AG04449 (cell line): Measurements from ENCODE around the gene ADIPOQ.
"Not testable (repeated sequence)": the region's sequence is repeated elsewhere in the genome, so short reads cannot be mapped to it uniquely, and the experiment has no call there.

ENCODE experiments used
- CTCF ChIA-PET: fragments of 350-600 bp; formaldehyde crosslinking; extraction: SDS; loops from one replicate; lab custom pipeline; 2021; ENCODE audit warnings: antibody characterized with exemption; lab: Yijun Ruan, JAX
- POLR2A ChIA-PET: fragments of 400-600, 350-600 bp; formaldehyde crosslinking; extraction: SDS; loops from one replicate; lab custom pipeline; 2020; ENCODE audit warnings: antibody characterized with exemption, inconsistent platforms; lab: Yijun Ruan, JAX
- DNase-seq: peaks from one replicate; pipeline ENCODE4 v3.0.0-alpha.2; 2010; ENCODE audit warnings: low read depth, low spot score
- H3K4me3 ChIP-seq: 2 replicates; pipeline ENCODE4 v1.5.1; 2011; ENCODE audit warnings: low read depth, mild to moderate bottlenecking, control low read depth, low read length
- TF ChIP-seq, protein P1 (sequence below): IDR thresholded peaks from one replicate; pipeline ENCODE4 v1.5.1; 2011; ENCODE audit warnings: mild to moderate bottlenecking, moderate library complexity, low read length, control low read depth, inconsistent platforms; ENCODE audit not compliant: insufficient read depth; ENCODE audit errors: missing control alignments

ADIPOQ gene

DNA sequence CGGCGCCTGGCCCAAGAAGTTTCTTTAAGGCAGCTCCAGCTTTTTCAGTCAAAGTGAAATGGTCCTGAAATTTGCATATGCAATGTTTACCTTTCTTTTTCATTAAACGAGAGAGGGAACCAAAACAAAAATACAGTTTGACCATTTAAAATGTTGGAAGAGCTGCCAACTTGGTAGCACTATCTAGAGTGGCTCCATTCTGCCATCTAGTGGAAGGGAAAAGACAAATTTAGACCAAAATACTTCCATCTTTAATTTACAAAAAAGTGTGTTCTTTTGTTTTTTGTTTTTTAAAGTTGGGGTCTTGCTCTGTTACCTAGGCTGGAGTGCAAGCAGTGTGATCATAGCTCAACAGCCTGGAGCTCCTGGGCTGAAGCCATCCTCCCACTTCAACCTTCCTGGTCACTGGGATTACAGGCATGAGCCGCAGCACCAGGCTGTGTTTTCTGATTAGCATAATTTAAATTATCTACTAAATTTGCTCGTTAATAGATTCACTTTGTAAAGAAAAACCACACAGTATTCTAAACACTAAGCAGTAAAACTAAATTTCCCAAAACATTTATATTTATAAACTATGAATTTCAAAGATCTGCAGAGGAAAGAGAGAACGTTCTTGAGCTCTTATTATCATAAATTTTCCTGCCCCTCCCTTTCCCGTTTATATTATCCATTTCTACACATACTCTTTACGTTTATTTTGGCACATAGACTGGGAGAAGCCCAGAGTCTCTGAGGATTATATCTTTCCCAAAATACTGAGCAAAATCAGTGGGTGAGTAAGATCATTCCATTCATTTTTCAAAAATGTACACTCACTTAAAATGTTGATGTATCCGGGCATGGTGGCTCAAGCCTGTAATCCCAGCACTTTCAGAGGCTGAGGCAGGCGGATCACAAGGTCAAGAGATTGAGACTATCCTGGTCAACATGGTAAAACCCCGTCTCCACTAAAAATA is 20.8 kb upstream of the ADIPOQ start:
- TF ChIP-seq, protein P1, sequence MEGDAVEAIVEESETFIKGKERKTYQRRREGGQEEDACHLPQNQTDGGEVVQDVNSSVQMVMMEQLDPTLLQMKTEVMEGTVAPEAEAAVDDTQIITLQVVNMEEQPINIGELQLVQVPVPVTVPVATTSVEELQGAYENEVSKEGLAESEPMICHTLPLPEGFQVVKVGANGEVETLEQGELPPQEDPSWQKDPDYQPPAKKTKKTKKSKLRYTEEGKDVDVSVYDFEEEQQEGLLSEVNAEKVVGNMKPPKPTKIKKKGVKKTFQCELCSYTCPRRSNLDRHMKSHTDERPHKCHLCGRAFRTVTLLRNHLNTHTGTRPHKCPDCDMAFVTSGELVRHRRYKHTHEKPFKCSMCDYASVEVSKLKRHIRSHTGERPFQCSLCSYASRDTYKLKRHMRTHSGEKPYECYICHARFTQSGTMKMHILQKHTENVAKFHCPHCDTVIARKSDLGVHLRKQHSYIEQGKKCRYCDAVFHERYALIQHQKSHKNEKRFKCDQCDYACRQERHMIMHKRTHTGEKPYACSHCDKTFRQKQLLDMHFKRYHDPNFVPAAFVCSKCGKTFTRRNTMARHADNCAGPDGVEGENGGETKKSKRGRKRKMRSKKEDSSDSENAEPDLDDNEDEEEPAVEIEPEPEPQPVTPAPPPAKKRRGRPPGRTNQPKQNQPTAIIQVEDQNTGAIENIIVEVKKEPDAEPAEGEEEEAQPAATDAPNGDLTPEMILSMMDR, result peak; percentile 35
- DNase-seq, result peak; percentile 72
- ChIA-PET CTCF (interaction anchor here (0.7 to 6.7 kb wide), 44 partner anchors 9 to 897 kb away, joined by 3 to 140 read pairs (median 4); partner anchors contain the start of genes AHSG, DNAJB11, EIF4A2 and RFC4), POLR2A (interaction anchor here (0.7 to 4.2 kb wide), 4 partner anchors 15 to 383 kb away, joined by 3 to 20 read pairs (median 7); partner anchors contain the start of genes EIF4A2 and RFC4)
- peak overlapping the region; percentile 48 for H3K4me3 ChIP-seq

DNA sequence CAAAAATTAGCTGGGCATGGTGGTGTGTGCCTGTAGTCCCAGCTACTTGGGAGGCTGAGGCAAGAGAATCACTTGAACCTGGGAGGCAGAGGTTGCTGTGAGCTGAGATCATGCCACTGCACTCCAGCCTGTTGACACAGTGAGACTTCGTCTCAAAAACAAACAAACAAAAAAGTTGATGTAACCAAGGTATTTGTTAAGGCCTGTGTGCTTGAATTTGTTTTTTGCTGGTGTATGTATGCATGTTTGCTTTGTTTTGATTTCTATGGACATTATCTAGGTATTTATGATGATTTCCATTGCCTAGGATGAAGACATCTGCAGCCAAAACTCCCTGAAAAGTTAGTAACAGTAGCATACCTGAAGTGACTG is 20.1 kb upstream of the ADIPOQ start:
- ChIA-PET CTCF (interaction anchor here (0.8 to 6.7 kb wide), 26 partner anchors 10 to 879 kb away, joined by 3 to 140 read pairs (median 5); partner anchors contain the start of genes AHSG, EIF4A2, RFC4 and ST6GAL1), POLR2A (interaction anchor here (1.7 to 4.2 kb wide), 2 partner anchors 38 to 205 kb away, joined by 11 to 20 read pairs; partner anchors contain the start of gene EIF4A2)

DNA sequence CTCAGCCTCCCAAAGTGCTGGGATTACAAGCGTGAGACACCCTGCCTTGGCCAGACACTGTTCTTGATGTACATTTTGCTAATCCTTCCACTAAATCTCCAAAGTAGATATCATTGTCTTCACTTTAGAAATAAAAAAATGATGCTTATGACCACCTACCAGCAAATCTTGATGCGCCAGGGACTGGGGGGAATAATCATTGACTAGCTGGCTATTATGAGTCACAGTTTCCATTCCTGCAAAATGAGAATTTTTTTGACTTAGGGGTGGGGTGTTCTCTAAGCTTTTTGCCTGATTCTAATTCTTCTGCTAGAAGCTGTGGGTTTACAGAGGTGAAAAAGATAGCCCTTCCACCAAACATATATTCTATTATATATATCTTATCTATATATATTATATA is 19.1 kb upstream of the ADIPOQ start:
- no peak overlapping the region for H3K4me3 ChIP-seq
- DNase-seq, result no peak
- POLR2A ChIA-PET, result no interaction called here

More for the DNA sequence above, 20.1 kb upstream of the ADIPOQ start:
- not testable (repeated sequence) for H3K4me3 ChIP-seq, DNase-seq

DNA sequence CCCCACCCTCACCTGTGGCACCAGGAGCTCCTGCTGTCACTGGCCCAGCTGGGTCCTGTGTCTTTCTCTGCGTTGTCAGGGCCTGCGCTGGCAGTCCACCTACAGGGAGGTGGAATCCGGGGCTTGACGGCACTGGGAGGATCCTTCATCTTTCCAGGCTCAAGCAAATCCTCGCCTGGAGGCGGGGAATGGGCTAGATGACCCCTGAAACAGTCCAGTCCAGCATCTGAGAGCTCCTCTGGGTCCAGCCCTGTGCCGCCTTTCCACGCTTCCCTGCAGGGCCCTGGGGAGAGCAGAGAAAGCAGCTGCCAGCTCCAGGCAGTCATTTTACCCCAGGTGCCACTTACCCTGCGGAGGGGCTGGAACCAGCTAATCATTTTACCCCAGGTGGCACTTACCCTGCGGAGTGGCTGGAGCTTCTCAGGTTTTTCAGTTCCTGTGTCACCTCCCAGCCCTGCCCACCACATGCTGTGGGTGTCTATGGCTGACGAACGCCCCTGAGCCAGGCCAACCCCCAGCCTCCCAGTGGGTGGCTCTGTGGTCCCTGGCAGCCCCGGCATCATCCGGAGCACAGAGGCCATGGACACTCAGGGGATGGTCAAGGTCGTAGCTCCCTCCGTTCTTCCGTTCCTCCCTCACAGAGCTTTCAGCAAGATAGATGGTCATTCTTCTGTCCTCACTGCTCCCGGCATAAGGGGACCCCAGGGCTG is 17.9 kb upstream of the ADIPOQ start:
- no peak for DNase-seq
- ChIA-PET CTCF (interaction anchor here (0.8 to 6.0 kb wide), 6 partner anchors 34 to 891 kb away, joined by 3 to 45 read pairs (median 3); no protein-coding TSS in a partner anchor), POLR2A (interaction anchor here (2.4 kb wide), 1 partner anchor 41 kb away, joined by 14 read pairs; the partner anchor contains the start of gene EIF4A2)
- TF ChIP-seq, protein P1, result no peak
- H3K4me3 ChIP-seq, result peak overlapping the region; percentile 29; the same call in 1 of the 2 replicates

More for the DNA sequence above, 19.1 kb upstream of the ADIPOQ start:
- CTCF ChIA-PET, result interaction anchor here (0.5 to 6.0 kb wide), 3 partner anchors 20 to 316 kb away, joined by 3 to 45 read pairs (median 6); partner anchors contain the start of gene RPL39L
- TF ChIP-seq, protein P1, result no peak

DNA sequence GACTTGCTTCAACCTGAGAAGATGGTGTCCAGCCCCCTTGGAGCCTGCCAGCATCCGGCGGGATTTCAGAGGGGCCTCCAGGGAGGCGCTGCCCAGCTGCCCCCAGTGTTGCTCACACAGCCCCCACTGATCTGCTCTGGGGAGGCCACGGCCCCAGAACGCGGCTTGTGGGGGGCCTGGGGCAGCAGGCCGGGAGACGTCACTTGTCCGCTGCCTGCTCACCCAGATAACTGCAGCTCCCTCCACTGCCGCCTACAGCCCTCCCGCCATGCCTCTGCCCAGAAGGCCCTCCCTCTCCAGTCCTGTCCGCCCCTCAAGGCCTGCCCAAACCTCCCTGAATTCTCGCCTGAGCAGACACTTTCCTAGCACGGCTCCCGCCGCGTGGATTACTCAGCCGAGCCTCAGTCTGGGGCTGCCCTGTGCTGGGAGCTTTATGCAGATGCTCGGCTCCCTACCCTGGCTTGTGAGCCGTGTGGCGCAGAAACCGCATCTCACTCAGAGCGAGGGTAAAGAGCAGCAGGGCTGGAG is 17.2 kb upstream of the ADIPOQ start:
- TF ChIP-seq, protein P1, result no peak
- ChIA-PET CTCF (interaction anchor here (1.1 to 6.0 kb wide), 5 partner anchors 35 to 340 kb away, joined by 3 to 45 read pairs (median 3); no protein-coding TSS in a partner anchor), POLR2A (interaction anchor here (2.4 kb wide), 1 partner anchor 42 kb away, joined by 14 read pairs; the partner anchor contains the start of gene EIF4A2)
- no peak for DNase-seq
- H3K4me3 ChIP-seq, result peak overlapping the region; percentile 29

DNA sequence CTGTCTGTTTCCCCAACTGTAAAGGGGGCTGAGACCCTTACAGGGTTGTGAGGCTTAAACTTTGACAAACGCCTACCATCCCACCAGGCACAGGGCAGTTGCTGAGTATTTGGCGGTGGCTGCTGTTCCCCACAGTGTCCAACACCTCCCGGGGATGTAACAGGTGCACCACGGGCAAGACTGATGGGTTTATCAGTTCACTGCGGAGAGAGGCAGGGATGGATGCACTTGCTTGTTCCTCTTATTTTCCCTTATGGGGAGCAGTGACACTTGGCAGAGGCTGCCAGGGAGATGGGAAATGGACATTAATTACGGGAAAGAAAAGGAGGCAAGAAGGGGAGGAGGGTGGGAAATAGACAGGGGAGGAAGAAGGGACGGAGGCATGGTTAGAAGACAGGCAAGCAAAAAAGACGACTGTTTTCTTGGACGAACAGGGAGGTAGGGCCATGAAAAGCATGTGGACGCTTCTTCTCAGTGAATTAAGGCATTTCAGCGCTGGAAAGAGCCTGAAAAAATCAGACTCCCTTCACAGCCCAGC is 16.6 kb upstream of the ADIPOQ start:
- DNase-seq, result no peak
- peak overlapping the region; percentile 64 for H3K4me3 ChIP-seq
- TF ChIP-seq, protein P1, result no peak
- ChIA-PET POLR2A (interaction anchor here (1.8 to 2.4 kb wide), 2 partner anchors 42 to 43 kb away, joined by 6 to 14 read pairs; partner anchors contain the start of gene EIF4A2), CTCF (interaction anchor here (1.0 to 6.0 kb wide), 4 partner anchors 23 to 342 kb away, joined by 4 to 45 read pairs (median 4); no protein-coding TSS in a partner anchor)
